Measurements from ENCODE around the gene MAP4K2.

- TF ChIP-seq POLR2A (IDR thresholded peaks at IDR 0.05) (no peak), CTCF (IDR thresholded peaks at IDR 0.05) (no peak)
Observed at GRCh38 chr11:64746486-64746885, 56.5 kb downstream of the MAP4K2 start.
